Colonic mucosa (tissue), 4 donors: Measurements from ENCODE around the gene CFAP100. TPM values are rescaled to one million over a fixed set of nuclear protein-coding genes. Genes with fewer than 3 reads are reported as not detected.
A peak's percentile ranks its signal among the peaks of the same experiment; 100 is the strongest.

Experiments used
- DNase-seq: peaks from one replicate; pipeline ENCODE4 v3.0.0-alpha.2; 2020
- H3K27ac ChIP-seq: fragments of 200-600 bp; one replicate; pipeline ENCODE4 v1.8.0; 2021
- H3K27me3 ChIP-seq: fragments of 200-600 bp; one replicate; pipeline ENCODE4 v1.8.0; 2021
- H3K36me3 ChIP-seq: fragments of 200-600 bp; one replicate; pipeline ENCODE4 v1.8.0; 2021
- H3K4me1 ChIP-seq: fragments of 200-600 bp; one replicate; pipeline ENCODE4 v1.8.0; 2021; ENCODE audit warnings: mild to moderate bottlenecking
- H3K4me3 ChIP-seq: fragments of 200-600 bp; one replicate; pipeline ENCODE4 v1.8.0; 2021
- H3K9ac ChIP-seq, 2 donors: one replicate each; pipeline ENCODE4 v1.7.0; 2013; ENCODE audit warnings: control low read depth in 2 of 2, low read depth in 2 of 2, low read length in 2 of 2
- H3K9me3 ChIP-seq: fragments of 200-600 bp; one replicate; pipeline ENCODE4 v1.8.0; 2021
- intact Hi-C: fragments of 100-400 bp; cut with DNase I; formaldehyde crosslinking; loops from one replicate; pipeline ENCODE4 v1.14.1; 2022
- total RNA-seq, 2 donors: library from RNA; stranded (reverse); fragmentation: NEBNext Ultra II Directional in 1 of 2; extraction: Animal tissue kit (Norgen Biotek cat#: 25700) in 1 of 2; gene quantifications; one replicate each; pipeline ENCODE4 v1.2.1, GENCODE V29; 2021
- TF ChIP-seq, protein P1 (sequence below): fragments of 200-600 bp; IDR thresholded peaks from one replicate; pipeline ENCODE4 v1.8.0; 2022; ENCODE audit warnings: antibody characterized with exemption, mild to moderate bottlenecking
- donor health status: healthy.
- donor health status: DM: no; HTN: no; CAD: no.
- donor health status: DM: no; HTN: no; CAD: no.

CFAP100 gene
- total RNA-seq, 2 donors from 2014 or later: not detected

- TF ChIP-seq, protein P1, sequence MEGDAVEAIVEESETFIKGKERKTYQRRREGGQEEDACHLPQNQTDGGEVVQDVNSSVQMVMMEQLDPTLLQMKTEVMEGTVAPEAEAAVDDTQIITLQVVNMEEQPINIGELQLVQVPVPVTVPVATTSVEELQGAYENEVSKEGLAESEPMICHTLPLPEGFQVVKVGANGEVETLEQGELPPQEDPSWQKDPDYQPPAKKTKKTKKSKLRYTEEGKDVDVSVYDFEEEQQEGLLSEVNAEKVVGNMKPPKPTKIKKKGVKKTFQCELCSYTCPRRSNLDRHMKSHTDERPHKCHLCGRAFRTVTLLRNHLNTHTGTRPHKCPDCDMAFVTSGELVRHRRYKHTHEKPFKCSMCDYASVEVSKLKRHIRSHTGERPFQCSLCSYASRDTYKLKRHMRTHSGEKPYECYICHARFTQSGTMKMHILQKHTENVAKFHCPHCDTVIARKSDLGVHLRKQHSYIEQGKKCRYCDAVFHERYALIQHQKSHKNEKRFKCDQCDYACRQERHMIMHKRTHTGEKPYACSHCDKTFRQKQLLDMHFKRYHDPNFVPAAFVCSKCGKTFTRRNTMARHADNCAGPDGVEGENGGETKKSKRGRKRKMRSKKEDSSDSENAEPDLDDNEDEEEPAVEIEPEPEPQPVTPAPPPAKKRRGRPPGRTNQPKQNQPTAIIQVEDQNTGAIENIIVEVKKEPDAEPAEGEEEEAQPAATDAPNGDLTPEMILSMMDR: no peak
- H3K4me1 ChIP-seq: no peaks in the 10 kb centered on the region
- no peaks in the 10 kb centered on the region for H3K27me3 ChIP-seq
- peak; percentile 6 for DNase-seq
- intact Hi-C loops: no loop called here
- no peaks in the 10 kb centered on the region for H3K9me3 ChIP-seq
- no peaks in the 10 kb centered on the region for H3K36me3 ChIP-seq
- H3K4me3 ChIP-seq: no peak overlapping the region
- H3K27ac ChIP-seq: no peak overlapping the region
- H3K9ac ChIP-seq: no peak overlapping the region
These were observed 46.7 kb downstream of the CFAP100 start for GRCh38 chr3:126441256-126441880.

GRCh38 chr3:126442094-126442855 lies 47.6 kb downstream of the CFAP100 start:
- no peaks in the 10 kb centered on the region for H3K27me3 ChIP-seq
- no peaks in the 10 kb centered on the region for H3K4me1 ChIP-seq
- intact Hi-C loops: no loop called here
- peak; percentile 9 for DNase-seq
- no peak overlapping the region for H3K27ac ChIP-seq
- H3K4me3 ChIP-seq: no peak overlapping the region
- TF ChIP-seq, protein P1: no peak
- no peak overlapping the region for H3K9ac ChIP-seq
- no peaks in the 10 kb centered on the region for H3K36me3 ChIP-seq
- no peaks in the 10 kb centered on the region for H3K9me3 ChIP-seq

DNA sequence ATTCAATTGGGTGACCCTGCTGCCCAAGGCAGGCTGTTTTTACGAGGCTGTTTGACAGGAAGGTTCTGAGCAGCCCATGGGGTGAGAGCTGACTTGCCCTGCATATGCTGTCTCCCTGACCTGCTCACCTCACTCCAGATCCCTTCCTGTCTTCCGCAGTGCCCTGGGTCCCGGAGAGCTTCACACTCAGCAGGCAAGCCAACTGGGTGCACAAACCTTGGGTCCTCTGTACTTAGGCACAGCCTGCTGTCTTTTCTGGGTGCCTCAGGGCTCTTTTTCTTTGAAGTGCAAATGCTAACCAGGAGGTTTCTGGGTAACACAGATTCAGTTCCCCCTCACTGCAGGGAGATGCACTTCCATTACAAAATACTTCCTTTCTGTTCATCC lies 48.1 kb downstream of the CFAP100 start:
- Histone ChIP-seq H3K4me3 (no peak overlapping the region), H3K4me1 (no peaks in the 10 kb centered on the region), H3K27me3 (no peaks in the 10 kb centered on the region), H3K27ac (no peak overlapping the region), H3K36me3 (no peaks in the 10 kb centered on the region), H3K9me3 (no peaks in the 10 kb centered on the region), H3K9ac (no peak overlapping the region)
- TF ChIP-seq, protein P1: no peak
- intact Hi-C loops: no loop called here
- DNase-seq: peak; percentile 10

GRCh38 chr3:126445506-126445905 lies 50.8 kb downstream of the CFAP100 start:
- Histone ChIP-seq H3K36me3 (no peaks in the 10 kb centered on the region), H3K4me3 (no peak overlapping the region), H3K9ac (no peak overlapping the region), H3K27ac (no peak overlapping the region), H3K4me1 (no peaks in the 10 kb centered on the region), H3K27me3 (no peaks in the 10 kb centered on the region), H3K9me3 (no peaks in the 10 kb centered on the region)
- intact Hi-C loops: no loop called here
- TF ChIP-seq, protein P1: no peak
- DNase-seq: no peak

DNA sequence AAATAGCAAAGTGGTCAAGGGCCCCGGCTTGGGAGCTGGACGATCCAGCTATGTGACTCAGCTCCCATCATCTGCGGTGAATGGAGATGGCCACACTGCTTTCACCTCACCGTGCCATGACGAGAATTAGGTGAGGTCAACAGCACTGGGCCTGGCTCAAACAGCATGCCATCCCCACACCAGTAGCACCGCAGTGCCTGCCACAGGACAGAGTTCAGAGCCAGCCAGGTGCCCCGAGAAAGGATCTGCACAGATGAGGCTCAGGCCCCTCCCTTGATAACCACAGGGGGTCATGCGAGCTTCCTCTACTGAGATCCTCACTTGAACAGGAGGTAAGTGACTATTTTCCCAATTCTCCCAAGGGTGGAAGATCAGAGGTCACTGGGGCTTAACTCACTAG lies 51.6 kb downstream of the CFAP100 start:
- peak; percentile 6 for DNase-seq
- intact Hi-C loops: no loop called here
- H3K36me3 ChIP-seq: no peaks in the 10 kb centered on the region
- H3K9ac ChIP-seq: no peak overlapping the region
- no peaks in the 10 kb centered on the region for H3K4me1 ChIP-seq
- TF ChIP-seq, protein P1: no peak
- H3K9me3 ChIP-seq: no peaks in the 10 kb centered on the region
- no peak overlapping the region for H3K27ac ChIP-seq
- no peak overlapping the region for H3K4me3 ChIP-seq
- H3K27me3 ChIP-seq: no peaks in the 10 kb centered on the region
